GM21390 (cell line): ENCODE measurements around the gene SETD1B.
A peak's percentile ranks its signal among the peaks of the same experiment; 100 is the strongest.

Source experiments
- ATAC-seq: cut with Tn5 transposase; IDR thresholded peaks from one replicate; pipeline ENCODE4 v1.9.1; 2021; ENCODE audit not compliant: unreplicated experiment

SETD1B gene

GRCh38 chr12:121795034-121795968 is 8.5 kb upstream of the SETD1B start:
- peak; percentile 17 for ATAC-seq

DNA sequence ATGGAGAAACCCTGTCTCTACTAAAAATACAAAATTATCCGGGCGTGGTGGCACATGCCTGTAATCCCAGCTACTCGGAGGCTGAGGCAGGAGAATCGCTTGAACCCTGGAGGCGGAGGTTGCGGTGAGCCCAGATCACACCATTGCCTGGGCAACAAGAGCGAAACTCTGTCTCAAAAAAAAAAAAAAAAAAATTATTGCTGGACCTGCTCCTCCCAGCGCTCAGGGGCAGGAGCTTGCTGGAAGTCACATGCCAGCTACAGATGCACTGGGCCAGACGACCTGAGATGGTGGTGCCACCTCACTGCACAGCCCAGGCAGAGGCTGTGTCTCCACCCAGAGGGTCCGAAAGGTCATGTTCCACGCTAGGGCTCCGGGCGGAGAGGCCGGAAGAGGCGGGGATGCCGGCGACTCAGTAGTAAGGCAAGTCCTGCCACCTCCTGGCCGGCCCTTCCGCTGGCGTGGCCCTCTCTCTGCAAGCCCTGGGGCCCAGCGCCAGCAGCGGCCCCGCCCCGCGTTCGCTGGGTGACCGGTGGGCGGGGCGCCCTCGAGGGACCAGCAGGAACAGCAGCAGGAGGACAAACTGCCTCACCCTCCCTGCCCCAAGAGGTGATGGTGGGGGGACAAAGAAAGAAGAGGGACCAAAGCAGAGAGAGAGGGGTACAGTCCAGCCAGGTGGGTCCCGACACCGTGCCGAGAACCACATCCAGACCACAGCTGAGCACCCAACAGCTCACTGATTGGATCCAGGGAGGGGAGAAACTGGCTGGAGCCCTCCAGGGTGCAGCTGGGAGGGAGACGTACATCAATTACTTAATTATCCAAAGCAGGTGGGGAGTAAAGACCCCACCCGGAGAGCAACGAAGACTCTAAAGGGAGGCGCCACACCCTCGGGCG is 6.7 kb upstream of the SETD1B start:
- no peak for ATAC-seq

DNA sequence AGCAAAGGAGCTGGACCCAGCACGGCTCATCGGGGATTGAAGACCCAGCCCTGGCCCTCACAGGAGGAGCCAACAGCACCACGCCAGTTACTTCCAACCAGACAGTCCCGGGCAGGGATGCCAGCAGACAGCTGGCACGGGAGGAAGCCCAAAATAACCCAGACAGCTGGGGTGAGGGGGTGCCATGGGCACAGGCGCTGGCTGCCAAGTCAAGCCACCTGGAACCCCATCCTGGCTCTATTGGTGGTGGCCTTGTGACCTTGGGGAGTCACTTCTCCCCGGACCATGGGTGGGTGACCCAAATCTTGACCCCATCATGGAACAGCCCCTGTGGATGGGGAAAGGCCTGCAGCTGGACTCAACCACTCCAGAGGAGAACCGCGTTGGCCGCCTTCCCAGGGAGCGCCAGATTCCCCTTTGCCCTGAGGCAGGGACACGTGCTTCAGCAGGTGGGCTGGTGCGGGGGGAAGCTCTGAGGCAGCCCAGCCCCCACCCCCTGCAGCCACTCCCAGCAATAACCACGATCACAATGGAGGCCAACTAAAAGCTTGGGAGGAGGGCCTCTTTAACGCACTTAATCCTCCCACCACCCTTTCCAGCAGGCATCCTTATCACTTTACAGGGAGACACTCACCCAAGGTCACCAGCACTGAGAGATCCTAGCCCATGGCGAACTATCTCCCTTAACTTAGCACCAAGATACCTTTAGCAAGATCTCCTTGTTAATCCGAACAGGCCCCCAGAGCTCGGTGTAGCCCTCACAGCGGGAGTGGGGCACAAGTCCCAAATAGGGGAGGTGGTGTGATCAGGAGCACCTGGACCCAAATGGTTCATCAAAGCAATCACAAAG is 5.6 kb upstream of the SETD1B start:
- no peak for ATAC-seq

DNA sequence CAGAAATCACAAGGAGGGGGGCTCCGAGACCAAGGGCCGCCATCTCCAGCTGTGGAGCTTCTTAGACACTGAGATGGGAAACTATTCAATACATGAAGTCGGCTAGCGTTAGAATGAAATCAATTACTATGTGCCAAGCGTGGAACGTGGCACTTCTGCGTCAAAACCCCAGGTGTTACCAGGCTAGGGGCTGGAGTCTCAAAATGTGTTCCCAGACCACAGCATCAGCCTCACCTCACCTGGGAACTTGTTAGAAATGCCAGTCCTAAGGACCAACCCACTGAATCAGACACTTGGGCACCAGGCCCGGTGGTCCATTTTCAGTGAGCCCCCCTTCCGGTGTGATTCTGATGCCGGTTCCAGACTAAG is 5.0 kb upstream of the SETD1B start:
- ATAC-seq = no peak

DNA sequence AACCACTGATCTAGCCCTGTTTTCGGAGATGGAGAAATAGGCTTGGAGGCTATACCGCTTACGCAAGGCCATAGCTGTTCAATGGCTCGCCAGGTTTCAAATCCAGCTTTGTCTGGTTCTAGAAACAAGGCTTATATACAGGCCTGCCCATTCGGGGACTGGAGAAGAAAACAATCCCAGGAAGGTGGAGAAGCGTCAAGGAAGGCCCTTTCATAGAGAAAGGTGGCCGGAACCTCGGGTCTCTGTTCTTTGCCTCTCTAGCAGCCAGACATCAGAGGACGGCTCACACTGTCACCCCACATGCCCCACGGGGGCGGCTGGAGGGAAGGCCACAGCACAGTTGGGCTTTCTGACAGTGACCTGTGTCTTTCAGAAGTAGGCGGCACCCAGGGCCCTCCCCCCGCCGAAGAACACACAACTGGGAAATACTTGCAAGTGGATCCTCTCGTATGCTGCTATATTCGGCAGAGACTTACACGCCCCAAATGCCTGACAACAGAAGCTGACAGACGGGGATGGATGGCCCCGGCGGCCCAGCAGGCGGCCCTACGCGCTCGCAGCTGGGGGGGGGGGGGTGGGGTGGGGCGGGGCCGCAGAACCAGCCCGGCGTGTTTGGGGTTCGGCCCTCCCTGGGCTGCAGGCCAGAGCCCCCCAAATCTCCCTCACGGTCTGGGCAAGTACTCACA is 4.5 kb upstream of the SETD1B start:
- ATAC-seq = no peak

DNA sequence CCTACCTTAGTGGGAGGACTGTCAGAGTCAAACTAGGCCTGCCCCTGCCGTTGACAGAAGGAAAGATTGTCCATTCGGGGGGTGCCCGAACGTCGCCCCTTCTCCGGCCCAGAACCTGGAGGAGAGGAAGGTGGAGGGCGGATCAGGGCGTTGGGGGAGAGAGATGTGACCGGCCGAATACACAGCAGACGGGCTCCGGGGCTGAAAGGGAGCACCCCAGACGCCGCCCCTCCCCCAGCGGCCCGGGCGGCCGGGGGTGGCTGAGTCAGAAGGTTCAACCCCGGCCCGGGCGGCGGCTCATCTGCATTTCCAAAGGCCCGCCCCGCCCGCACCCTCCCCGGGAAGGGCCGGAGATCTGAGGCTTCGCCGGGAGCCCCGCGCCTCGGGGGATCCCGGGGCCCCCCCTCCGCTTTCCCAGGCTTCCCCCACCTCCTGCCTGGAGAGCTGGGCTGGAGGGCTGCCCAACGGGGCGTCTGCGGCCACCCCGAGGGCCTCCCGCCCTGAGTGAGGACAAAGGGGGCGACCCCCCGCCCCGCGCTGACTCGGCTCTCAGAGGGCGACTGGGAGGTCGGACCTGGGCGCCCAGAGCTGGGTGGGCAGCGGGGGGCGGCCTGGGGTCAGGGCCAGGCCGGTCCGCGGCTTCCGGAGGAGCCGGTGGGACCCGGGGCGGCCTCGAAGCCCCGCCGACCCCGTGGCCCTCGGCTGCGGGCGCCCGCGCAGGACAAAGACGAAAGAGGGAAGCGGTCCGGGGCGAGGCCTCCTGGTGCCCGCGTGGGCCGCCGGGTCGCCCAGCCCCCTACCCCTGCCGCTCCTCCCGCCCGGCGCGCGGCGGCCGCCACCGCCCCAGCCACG is 3.7 kb upstream of the SETD1B start:
- peak; percentile 22 for ATAC-seq

DNA sequence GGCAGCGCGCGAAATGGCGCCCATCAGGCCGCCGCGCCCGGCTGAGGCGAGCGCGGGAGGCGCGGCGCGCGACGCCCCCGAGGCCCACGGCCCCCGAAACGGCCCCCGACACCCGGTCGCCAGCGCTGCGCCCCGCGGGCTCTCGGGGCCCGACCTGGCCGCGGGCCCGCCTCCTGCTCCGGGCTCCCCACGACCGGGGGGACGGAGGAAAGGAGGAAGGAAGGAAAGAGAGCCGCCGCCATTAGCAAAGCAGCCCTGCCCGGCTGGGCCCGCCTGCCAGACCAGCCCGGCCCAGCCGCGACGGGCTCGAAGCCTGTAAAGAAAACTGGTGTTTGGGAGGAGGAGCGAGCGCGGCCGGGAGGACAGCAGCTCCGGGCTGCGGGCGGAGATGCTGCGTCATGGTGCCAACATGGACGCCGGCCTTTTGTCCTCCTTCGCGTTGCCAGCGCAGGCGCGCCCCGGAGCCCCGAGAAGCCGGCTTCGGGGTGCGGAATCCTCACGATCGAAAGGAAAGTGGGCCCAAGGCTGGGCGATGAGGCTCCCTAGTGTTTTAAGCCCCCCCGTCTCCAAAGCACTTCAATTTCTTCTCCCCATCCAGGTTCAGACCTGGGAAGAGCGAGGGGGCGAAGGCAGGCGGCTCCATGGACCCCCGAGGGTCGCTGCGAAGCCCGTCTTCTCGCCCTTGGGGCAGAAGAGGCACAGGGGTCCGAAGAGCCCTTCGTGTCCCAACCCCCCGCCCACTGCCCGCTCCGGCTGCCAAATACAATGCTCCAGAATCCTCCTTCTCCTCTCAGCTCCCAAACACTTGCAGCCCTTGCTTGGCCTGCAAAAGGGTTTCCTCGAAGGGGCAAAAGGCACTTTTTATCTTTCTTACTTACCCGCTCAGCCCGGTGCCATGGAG is 2.9 kb upstream of the SETD1B start:
- no peak for ATAC-seq

DNA sequence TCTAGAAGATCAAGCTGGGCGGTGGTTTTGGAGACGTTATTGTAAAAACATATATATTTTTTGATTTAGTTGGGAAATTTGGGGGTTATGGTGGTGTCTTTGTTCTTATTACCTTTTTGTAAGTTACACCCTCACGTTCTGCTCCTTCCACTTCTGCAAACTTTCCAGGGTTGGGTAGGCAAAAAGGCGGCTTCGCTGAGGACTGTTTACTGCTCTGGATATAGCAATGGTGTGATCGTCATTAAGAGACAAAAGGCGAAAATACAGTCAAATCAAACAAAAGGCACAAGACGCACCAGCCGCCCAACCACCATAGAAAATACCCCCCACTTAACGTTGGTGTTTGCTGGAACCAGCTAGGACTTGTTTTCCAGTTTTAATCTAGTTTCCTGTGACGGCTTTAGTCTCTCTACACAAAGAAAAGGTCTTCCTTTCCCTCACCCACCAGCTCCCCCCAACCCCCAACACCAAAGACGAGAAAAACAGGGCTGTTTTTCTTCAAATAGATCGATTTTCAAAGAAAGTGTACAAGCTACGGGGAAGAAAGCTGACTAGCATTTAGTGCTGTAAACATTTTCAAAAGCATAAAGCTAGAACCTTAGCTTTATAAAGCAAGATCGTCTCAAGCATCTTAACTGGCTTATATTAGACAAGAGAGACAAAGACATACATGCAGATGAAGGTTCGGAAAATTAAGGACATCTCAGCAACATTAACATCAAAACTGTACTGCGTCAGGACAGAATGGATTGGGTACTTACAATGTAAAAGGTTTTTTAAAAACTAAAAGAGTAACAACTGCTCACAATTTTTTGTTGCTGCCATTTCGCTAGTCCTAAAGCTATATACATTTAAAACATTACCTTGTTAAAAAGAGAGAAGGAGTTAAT is 2.0 kb upstream of the SETD1B start:
- ATAC-seq = no peak

DNA sequence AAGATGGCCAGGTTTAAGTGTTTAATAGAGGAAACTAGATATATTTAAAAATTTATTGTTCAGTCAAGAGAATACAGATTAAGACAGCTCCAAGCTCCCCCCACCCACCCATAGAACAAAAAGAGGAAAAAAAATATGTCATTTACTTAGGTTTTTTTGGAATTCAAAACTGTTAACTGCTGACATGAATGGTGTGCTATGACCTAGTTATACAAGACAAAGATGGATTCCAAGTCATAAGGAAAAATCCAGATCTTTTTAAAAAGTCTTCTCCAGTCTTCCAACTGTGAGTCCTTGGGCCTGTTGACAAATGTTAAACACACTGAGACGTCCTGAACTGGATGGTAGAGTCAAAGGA is 1.3 kb upstream of the SETD1B start:
- no peak for ATAC-seq

- peak; percentile 35 for ATAC-seq
Measured at GRCh38 chr12:121802843-121803698, 738 bp upstream of the SETD1B start.

DNA sequence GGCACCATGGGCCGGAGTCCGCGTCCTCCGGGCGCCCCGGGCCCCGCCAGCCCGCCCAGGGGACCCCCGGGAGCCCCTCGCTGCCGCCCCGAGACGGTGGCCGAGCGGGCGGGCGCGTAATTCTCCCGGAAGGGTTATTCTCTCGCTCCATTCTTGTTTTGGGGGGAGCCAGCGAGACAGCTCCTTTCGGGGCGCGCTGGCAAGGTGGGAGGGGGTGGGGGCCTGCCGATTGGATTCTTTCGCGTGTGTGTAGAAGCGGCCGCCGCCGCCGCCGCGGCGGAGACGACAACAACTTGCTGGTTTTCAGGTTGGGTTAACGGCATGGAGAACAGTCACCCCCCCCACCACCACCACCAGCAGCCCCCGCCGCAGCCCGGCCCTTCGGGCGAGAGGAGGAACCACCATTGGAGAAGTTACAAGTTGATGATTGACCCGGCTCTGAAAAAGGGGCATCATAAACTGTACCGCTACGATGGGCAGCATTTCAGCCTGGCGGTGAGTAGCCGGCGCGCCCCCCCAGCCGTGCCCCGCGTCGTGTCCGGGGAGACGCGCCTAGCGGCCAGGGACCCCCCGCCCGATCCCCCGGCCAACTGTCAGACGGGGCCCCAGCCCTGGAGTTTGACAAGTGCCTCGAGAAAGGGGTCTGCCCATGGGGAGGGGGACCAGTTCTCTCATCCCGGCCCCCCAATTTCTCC is 755 bp downstream of the SETD1B start:
- no peak for ATAC-seq

DNA sequence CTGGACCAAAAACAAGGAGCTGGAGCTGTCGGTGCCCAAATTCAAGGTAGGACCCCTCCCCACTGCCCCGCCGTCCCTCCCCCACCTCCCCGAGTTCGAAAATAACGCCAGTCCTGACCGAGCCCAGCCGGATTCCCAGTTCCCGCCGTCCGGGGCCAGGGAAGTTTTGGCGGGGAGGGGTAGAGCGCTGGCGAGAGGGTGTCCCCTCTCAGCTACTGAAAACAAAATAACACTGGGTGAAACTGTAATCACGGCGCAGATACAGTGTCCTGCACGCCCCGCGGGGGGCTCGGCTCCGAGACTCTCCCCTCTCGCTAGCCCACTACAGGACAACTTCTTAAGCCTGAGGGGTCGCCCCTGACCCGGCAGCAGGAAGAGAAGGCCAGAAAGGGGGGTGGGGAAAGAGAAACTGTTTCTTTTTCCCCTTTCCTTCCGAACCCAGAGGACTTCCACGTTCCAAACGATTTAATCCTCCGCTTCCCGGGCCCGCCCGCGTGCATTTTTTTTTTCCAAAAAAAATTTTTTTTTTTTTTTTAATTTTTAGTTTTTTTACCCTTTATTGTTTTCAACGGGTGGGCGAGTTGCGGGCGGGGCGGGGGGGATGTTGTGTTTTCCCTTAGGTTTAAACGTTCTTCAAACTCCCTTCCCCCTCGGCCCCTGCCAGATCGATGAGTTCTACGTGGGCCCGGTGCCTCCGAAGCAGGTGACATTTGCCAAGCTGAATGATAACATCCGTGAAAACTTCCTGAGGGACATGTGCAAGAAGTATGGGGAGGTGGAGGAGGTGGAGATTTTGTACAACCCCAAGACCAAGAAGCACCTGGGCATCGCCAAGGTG is 1.6 kb downstream of the SETD1B start:
- ATAC-seq = no peak

DNA sequence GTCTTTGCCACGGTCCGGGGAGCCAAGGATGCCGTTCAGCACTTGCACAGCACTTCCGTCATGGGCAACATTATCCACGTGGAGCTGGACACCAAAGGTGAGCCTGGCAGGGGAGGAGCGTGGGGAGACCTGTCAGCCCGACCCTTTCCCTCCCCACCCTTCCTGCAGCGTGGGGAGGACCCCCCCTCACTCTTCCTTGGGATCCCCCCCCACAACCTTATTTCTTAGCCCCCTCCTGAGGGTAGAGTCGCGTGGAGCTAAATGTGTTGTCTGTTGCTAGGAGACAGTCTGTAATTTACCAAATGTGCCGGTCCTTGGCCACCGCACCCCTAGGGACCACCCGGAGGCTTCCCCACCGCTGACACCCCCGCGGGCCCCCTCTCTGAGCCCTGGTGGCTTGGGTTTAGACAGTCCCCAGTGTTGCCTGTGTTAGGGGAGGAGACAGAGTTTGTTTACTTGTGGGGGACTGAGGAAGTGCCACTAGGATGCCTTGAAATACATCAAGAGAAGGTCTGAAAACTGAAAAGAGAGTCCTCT is 2.3 kb downstream of the SETD1B start:
- ATAC-seq = no peak

DNA sequence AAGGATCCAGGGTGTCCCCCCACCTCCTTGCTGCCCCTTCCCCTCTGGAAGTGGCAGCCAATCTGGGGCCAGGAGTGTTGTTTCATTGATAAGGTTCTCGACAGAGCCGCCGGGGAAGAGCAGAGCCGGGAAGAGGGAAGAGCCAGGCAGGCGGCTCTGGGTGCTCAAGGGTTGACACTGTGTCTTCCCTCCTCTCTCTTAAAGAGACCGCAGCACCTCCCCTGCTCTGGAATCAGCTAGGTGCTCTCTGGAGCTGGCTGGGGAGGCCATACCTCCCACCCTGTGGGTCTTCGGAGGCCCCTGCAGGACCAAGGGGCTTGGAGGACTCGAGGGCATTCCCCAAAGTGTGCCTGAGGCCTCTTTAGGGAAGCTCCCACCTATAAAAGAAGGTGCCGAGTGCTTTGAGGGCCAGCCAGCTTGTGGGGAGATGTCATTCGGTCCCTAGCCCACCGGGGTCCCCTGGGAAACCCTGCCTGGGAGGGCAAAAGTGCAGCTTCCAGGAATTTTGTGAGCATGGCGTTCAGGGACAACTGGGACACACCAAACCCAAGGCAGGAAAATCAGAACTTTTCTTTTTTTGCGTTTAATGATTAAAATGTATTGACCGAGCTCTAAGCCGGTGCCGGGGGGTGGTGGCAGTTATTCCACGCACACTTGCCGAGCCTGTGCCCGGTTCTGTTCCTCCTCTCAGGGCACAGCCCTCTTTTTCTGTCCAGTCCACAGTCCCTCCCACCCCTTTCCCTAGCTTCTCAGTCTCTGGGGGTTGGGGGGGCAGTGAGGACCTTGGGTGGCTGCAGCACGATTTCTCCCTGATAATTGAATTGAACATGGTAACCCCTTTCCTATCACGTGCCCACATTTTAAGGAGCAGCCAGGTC is 3.0 kb downstream of the SETD1B start:
- no peak for ATAC-seq
